ENCODE results near the gene BTN2A1. TPM values are rescaled to one million over a fixed set of nuclear protein-coding genes. Genes with fewer than 3 reads are reported as not detected.

The BTN2A1 gene
- total and polyA plus RNA-seq, 9 of the 15 experiments (the other 6 are each of a cell fraction or from before 2014, with no cell fraction given), result 6.7 to 22.1 (median 16.4) TPM

DNA sequence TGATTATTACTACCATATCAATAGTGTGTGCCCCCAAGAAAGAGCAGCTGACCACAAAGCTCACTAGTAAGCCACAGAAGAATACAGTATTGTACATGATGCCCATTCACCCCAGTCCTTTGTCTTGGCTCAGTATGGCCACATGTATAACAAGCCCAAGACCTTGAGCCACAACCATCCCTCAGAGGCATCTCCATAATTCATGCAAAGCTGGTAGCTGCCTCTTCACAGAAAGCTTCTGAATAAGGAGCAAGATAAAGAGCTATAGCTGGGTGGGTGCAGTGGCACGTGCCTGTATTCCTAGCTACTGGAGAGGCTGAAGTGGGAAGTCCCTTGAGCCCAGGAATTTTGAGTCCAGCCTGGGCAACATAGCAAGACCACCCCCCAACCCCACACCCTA, 37.5 kb downstream of the BTN2A1 start:
- Histone ChIP-seq H4K20me1 (replicated peaks; ENCODE audit: control insufficient read depth, insufficient read depth, low read length) (no peaks in the 10 kb centered on the region), H3K4me3 (no peak overlapping the region), H3K4me1 (replicated peaks in 1 of 2; ENCODE audit: control insufficient read depth in 2 of 2, insufficient read depth in 2 of 2, low read length in 2 of 2) (peaks cover 8 to 31% of the 10 kb centered on the region in 2 experiments), H3K27me3 (ENCODE audit: control insufficient read depth in 2 of 2, insufficient read depth in 2 of 2, low read length in 2 of 2) (no peaks in the 10 kb centered on the region), H3K36me3 (ENCODE audit: control insufficient read depth, insufficient read depth, low read length) (no peaks in the 10 kb centered on the region), H3K4me2 (ENCODE audit: insufficient read depth, low read length) (no peak overlapping the region), H3K9ac (ENCODE audit: insufficient read depth in 1 of 2, low read depth in 2 of 2, low read length in 2 of 2) (no peak overlapping the region), H3K9me1 (ENCODE audit: control insufficient read depth, insufficient read depth, low read length) (no peaks in the 10 kb centered on the region), H3K79me2 (ENCODE audit: control insufficient read depth, insufficient read depth, low read length) (no peaks in the 10 kb centered on the region), H3K9me3 (replicated peaks; ENCODE audit: control insufficient read depth, insufficient read depth, low read depth, low read length) (no peaks in the 10 kb centered on the region), H2AFZ (ENCODE audit: low read depth, low read length) (no peak overlapping the region), H3K27ac (ENCODE audit: extremely low read depth, low read depth, low read length) (no peak overlapping the region)
- in situ Hi-C loops (cut with MboI), result no loop called here
- BruUV-seq (replicated peaks), result no TSS peak
- WGBS (ENCODE audit: insufficient coverage, low coverage, missing lambda C conversion rate), result 0% methylated on average over 1 of the region's 1 CpG
- ChIA-PET CTCF (ENCODE audit: low intra/inter-chr PET ratio) (interaction anchor here (0.6 kb wide), 1 partner anchor 1273 kb away, joined by 4 read pairs; no protein-coding TSS in a partner anchor), POLR2A (interaction anchor here (0.6 to 1.1 kb wide), 7 partner anchors 9 to 278 kb away, joined by 3 to 4 read pairs (median 3); a partner anchor contains a TSS)
- intact Hi-C loops (cut with micrococcal nuclease), result no loop called here
- TF ChIP-seq, protein P1, sequence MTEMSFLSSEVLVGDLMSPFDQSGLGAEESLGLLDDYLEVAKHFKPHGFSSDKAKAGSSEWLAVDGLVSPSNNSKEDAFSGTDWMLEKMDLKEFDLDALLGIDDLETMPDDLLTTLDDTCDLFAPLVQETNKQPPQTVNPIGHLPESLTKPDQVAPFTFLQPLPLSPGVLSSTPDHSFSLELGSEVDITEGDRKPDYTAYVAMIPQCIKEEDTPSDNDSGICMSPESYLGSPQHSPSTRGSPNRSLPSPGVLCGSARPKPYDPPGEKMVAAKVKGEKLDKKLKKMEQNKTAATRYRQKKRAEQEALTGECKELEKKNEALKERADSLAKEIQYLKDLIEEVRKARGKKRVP (CRISPR knock-in tag; IDR thresholded peaks at IDR 0.05), result no peak
- no peak for TF ChIP-seq GABPA (tag; conservative IDR thresholded peaks at IDR 0.05; ENCODE audit: low read depth)
- no peak for TF ChIP-seq ZNF785 (CRISPR knock-in tag; IDR thresholded peaks at IDR 0.05)
- no peak for TF ChIP-seq ZC3H11A (IDR thresholded peaks at IDR 0.05; ENCODE audit: low read depth, low read length)
- TF ChIP-seq MTA3 (IDR thresholded peaks at IDR 0.05; ENCODE audit: borderline replicate concordance), result no peak
- no peak for TF ChIP-seq CCNT2 (IDR thresholded peaks at IDR 0.05; ENCODE audit: borderline replicate concordance, extremely low read depth, insufficient read length, low read depth, low read length)
- no peak for TF ChIP-seq ZNF830 (CRISPR knock-in tag; IDR thresholded peaks at IDR 0.05)
- TF ChIP-seq EP400 (IDR thresholded peaks at IDR 0.05), result no peak
- TF ChIP-seq, protein P2, sequence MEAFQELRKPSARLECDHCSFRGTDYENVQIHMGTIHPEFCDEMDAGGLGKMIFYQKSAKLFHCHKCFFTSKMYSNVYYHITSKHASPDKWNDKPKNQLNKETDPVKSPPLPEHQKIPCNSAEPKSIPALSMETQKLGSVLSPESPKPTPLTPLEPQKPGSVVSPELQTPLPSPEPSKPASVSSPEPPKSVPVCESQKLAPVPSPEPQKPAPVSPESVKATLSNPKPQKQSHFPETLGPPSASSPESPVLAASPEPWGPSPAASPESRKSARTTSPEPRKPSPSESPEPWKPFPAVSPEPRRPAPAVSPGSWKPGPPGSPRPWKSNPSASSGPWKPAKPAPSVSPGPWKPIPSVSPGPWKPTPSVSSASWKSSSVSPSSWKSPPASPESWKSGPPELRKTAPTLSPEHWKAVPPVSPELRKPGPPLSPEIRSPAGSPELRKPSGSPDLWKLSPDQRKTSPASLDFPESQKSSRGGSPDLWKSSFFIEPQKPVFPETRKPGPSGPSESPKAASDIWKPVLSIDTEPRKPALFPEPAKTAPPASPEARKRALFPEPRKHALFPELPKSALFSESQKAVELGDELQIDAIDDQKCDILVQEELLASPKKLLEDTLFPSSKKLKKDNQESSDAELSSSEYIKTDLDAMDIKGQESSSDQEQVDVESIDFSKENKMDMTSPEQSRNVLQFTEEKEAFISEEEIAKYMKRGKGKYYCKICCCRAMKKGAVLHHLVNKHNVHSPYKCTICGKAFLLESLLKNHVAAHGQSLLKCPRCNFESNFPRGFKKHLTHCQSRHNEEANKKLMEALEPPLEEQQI (IDR thresholded peaks at IDR 0.05), result no peak
- TF ChIP-seq SMC3 (conservative IDR thresholded peaks at IDR 0.05; ENCODE audit: insufficient read depth, low read depth, low read length), result no peak
- no peak for TF ChIP-seq ZNF551 (CRISPR knock-in tag; IDR thresholded peaks at IDR 0.05)
- no peak for TF ChIP-seq ZNF589 (CRISPR knock-in tag; IDR thresholded peaks at IDR 0.05; ENCODE audit: low read depth)
- TF ChIP-seq, protein P3, sequence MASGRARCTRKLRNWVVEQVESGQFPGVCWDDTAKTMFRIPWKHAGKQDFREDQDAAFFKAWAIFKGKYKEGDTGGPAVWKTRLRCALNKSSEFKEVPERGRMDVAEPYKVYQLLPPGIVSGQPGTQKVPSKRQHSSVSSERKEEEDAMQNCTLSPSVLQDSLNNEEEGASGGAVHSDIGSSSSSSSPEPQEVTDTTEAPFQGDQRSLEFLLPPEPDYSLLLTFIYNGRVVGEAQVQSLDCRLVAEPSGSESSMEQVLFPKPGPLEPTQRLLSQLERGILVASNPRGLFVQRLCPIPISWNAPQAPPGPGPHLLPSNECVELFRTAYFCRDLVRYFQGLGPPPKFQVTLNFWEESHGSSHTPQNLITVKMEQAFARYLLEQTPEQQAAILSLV (tag; IDR thresholded peaks at IDR 0.05), result no peak
- TF ChIP-seq PYGO2 (tag; IDR thresholded peaks at IDR 0.05), result no peak
- TF ChIP-seq STAT5A (IDR thresholded peaks at IDR 0.05; ENCODE audit: borderline replicate concordance, low read length), result no peak
- TF ChIP-seq ZNF224 (CRISPR knock-in tag; IDR thresholded peaks at IDR 0.05), result no peak
- TF ChIP-seq, protein P4, sequence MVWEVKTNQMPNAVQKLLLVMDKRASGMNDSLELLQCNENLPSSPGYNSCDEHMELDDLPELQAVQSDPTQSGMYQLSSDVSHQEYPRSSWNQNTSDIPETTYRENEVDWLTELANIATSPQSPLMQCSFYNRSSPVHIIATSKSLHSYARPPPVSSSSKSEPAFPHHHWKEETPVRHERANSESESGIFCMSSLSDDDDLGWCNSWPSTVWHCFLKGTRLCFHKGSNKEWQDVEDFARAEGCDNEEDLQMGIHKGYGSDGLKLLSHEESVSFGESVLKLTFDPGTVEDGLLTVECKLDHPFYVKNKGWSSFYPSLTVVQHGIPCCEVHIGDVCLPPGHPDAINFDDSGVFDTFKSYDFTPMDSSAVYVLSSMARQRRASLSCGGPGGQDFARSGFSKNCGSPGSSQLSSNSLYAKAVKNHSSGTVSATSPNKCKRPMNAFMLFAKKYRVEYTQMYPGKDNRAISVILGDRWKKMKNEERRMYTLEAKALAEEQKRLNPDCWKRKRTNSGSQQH (CRISPR knock-in tag; IDR thresholded peaks at IDR 0.05), result no peak
- TF ChIP-seq KLF10 (CRISPR knock-in tag; IDR thresholded peaks at IDR 0.05), result no peak
- FAIRE-seq (no peak), DNase-seq (ENCODE audit: extremely low read depth in 1 of 4, low spot score in 3 of 4) (no peak), ATAC-seq (no peak)
